ENCODE results near the gene HACD2.

HACD2 gene

DNA sequence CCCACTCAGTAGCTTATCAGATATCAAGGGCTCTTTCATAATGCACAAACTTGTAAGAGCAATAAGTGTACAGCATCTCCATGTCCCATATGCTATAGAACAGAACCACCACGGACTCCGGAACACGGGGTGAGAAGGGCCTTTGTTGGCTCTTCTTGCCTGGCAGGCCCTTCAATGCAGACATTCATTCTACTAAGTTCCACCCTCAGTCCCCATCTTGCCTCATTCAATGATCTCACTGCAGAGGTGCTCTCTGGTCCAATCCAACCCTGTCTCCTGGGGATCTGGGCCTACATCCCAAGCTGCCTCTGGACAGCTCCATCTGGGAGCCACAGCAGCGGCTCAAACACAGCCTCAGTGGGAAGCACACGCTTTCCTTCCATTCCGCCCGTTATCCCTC lies 16.8 kb downstream of the HACD2 start:
- no peak for FAIRE-seq

DNA sequence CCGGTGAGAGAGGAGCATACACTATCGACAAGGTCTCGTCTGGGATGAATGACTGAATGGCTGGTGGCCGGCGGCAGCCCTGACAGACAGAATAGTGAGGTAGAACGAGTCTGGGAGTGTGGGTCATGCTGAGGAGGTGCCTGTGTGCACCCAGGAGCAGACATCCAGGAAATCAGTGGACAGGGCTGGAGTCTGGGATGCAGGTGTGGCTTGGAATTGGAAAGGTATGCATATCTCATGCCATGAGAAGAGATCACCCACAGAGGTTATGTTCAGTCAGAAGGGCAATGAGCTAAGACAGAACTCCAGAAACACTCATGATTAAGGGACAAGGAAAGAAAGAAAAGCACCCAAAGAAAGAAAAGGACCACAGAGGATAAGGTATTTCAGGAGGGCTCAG lies 20.8 kb downstream of the HACD2 start:
- FAIRE-seq = no peak

DNA sequence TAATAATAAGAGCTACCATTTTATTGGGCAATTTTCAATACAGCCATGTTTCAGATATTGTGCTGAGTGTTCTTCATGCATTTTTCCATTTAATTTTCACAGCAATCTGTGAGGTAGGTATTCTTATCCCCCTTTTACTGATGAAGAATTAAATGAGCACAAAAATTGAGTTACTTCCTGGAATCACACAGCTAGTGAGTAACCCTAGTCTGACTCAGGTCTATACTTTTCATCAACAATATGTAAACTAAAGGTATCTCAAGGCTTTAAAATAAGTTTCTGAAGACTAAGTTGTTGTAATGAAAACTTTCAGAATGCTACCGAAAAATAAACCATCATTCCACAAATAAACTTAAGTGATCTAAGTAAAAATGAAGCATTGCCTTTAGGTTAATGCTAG lies 22.3 kb downstream of the HACD2 start:
- no peak for FAIRE-seq

DNA sequence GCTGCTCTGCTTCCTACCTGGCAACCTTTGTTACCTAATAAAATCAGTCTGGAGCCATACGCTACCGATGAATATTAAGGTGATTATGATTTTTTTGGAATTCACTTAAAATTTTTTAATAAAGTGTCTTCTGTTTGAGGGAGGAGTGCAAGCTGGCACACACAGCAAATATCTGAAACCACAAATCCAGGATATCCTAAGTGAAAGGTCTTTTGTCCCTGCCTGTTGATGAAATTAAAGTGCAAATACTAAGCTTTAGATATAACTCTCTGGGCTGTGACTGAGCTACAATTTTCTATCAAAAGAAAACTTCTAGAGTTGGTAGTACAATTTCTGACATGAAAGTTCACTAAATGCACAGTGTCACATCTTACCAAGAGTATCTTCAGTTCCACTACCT lies 23.7 kb downstream of the HACD2 start:
- FAIRE-seq = no peak

DNA sequence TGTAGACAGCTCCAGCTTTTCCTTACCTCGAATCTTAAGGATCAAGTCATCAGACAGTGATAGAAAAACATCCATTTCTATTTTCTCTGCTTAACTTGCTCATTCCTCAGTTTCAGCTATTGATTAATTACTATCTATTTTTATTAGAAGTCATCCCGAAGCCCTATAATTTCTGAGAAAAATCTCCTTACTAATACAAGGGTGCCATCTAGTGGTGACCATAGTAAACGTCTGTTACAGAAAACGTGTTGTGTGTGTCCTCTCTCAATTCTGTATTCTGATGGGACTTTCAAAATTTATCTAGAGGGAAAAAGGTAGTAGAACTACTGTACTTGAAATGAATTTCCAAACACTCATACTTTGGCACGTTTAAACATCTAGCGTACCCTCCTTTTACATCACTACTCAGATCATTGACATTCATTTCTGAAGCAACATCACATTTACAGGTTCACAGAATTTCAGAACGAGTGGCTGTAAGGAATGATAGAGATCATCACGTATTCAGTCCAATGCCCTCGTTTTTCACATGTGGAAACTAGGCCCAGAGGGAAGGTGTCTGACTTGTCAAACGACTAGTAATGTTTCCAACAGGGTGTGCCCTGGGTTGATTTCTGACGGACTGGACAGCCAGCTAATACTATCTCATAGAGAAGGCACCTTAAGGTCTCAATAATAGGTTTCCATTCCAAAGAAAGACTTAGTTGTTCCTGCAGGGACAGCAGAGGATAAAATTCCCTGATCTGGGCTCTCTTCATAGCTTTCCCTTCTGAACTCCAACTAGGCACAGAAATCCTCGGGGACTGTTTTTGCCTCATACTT lies 25.6 kb downstream of the HACD2 start:
- FAIRE-seq = peak; percentile 92

DNA sequence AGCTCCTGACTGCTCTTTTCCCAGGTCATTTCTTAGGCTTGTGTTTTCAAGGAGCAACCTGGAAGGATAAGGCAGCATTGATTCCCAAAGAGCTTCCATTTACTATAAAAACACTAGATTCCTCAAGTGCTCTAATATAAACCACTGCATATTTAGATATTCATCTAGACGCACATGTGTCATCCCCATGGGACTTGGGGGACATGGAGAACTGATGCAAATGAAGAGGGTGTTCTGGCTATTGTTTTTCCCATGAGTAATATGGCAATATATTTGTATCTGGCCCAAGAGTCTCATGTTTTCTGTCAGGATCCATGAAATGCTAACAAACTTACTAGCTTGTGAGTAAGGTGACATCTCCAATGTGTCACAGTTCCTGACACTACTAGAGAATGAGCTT lies 31.3 kb downstream of the HACD2 start:
- FAIRE-seq = no peak

DNA sequence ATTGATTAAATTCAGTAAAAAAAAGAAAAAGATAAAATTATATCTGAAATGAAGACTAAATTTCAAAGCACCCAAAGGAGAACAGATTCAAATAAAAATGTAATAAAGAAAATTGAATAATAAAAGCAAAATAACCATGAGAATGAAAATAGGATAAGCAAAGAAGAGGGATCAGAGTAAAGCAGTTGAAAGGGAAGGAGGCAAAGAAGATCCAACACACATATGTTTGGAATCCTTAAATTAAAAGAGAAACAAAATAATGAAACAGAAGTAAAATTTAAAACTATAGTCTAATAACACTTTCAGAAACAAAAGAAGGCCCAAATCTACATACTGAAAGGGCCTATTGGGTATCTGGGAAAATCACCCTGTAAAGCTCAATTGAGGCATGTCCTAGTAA lies 32.1 kb downstream of the HACD2 start:
- no peak for FAIRE-seq

DNA sequence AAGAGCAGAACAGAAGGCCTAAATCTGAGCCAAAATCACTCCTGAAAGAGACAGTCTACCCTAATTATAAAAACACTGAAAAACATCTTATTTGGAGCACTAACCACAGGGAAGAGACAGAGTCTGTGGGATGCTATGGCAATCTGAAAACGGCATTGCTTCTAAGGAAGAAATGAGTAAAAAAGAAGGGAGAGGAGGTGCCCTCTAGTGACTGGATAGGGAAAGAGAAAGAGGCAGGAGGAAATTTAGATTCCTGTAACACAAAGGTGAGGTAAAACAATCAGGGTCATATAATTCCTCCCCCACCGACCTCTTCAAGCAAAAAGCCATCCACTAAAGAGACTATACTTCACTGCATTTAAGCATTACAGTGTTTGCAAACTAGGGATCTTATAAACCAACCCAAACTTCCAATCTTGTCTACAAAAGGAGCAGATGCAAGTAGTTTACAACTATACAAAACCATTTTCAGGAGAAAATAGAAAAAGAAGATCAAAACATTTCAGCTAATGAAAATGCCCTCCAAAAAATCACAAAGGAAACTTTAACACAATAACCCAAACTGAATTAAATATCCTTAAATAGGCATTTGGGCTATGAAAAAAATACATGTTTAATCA lies 32.6 kb downstream of the HACD2 start:
- FAIRE-seq = peak; percentile 30

DNA sequence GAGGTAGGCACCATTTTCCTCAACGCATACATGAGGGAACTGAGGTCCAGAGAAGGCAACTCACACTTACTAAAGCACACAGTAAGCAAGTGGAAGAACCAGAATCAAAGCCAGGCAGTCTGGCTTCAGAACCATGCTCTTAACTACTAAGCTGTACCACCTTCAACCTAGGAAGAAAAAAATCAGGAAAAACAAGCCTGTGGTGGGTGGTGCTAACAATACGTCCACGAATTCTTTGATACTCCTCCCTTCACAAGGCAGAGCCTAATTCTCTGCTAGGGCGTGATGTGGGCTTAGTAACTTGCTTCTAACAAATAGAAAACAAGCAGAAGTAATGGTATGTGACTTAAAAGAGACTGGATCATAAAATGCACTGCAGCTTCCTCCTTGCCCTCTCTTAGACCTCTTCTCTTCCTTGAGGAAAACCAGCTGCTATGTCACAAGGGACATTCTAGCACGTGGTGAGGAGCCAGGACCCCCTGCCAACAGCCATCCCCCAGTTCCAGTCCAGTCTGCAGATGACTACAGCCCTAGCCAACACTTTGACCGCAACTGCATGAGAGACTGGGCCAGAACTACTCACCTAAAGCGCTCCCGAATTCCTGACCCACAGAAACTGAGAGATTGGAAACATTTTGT lies 36.9 kb downstream of the HACD2 start:
- FAIRE-seq = no peak

DNA sequence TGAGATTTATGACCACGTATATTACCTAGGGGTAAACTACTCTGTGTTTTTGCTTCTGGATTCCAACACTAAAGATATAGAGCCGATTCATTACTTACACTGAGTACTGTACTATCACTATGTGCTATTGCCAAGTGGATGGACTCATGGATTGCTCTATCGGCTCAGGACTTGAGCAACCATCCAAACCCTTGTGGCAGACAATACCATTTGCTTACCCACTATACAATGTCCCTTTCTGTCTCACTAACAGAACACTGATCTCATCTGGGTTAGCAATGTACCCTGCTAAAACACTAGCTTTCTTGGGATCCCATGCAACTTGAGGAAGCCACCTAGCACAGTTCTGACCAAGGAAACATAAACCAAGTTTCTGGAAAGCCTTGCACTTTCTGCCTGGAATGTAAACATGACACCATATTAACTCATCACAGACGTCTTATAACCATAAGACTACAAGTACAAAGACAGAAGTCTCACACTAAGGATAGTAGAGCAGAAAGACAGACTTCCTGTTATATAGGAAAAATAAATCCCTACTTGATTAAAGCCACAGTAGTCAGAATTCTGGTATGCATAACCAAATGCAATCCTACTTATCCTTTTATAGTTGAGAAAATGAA lies 38.6 kb downstream of the HACD2 start:
- FAIRE-seq = no peak

DNA sequence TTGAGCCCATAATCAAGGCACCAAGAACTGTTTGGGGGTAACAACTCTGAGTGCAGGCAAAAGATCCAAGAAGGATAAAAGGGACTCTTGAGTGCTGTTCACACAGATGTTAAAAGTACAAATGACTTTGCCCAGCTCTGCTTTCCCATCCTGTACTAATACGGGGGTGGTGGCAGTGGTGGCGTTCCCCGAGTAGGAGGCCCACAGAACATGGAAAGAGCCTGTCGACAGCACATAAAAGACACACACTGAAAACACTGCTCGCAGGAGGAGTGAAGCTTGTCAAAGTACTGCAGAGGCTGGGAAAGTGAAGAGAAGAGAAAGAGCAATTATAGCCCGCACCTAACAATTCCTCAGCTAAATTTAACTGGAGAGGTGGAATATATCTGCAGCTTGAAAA lies 40.9 kb downstream of the HACD2 start:
- no peak for FAIRE-seq

DNA sequence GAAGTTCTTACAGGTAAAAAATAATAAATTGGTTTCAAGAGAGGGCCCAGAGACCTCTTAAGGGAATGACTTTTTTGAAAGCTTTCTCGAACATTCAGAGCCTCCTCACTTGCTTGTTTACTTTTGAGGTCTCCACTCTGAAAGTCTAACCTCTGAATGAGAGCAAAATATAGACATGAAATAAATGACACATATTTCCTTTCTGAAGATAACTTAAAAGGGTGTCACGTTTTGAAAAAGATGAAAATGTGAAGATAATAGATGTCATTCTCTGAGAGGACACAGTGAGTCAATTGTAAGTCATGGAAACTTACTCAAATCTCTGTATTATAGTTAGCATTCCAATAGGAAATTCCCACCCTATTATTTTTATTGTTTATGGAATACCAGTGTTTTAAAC lies 44.6 kb downstream of the HACD2 start:
- no peak for FAIRE-seq

DNA sequence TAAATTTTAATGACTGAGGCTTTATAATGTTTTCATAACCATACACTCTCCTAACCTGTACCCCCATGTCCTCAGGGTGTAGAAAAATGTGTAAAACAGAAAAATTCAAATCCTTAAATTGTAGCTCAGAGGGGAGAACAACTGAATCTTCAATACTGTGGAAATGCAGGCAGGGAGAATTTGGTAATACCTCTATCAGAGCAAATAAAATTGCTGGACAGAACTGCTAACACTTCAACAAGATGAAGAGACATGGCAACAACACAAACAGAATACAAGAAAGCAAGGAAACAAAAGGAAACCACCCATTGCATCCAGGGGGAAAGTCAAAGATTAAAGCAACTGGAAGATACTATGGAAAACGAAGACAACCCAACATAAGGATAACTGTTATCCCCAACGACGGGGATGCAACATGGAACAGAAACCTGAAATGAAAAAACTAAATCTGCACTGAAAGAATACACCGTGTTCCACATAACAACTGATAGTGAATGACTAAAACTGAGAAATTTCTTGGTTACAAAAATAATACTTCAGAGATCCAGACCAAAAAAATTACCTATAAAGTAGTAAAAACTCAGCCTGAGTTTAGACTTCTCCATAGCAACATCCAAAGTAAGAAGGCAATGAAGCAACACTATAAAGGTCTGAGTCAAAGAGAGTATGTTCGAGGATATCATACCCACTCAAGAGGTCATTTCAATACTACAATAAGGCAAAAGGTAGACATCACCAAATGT lies 48.5 kb downstream of the HACD2 start:
- no peak for FAIRE-seq

DNA sequence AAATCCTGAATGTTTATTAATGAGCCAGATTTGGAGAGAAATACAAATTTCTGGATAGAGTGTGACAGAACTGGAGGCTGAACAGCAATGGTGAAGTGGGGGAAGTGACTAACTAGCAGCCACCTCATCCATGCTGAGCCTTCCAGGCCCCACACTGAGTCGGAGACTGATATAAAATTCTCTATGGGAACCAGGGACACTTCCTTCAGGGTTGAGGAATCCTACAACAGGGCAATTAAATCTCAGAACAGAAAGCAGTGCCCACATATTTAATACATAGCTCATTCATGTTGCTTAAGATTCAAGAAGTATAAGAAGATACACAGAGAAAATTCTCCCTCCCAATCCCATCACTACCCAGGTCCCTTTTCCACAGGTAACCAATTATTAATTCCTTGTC lies 49.3 kb downstream of the HACD2 start:
- FAIRE-seq = no peak

DNA sequence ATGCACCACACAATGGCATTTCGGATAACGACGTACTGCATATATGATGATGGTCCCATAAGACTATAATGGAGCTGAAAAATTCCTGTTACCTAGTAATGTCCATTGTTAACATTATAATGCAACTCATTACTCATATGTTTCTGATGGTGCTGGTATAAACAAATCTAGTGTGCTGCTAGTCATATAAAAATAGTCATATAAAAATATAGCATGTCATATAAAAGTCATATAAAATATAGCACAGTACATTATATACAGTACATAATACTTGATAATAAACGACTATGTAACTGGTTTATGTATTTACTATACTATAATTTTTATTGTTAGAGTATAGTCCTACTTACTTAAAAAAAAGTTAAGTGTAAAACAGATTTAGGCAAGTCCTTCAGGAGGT lies 50.6 kb downstream of the HACD2 start:
- no peak for FAIRE-seq

DNA sequence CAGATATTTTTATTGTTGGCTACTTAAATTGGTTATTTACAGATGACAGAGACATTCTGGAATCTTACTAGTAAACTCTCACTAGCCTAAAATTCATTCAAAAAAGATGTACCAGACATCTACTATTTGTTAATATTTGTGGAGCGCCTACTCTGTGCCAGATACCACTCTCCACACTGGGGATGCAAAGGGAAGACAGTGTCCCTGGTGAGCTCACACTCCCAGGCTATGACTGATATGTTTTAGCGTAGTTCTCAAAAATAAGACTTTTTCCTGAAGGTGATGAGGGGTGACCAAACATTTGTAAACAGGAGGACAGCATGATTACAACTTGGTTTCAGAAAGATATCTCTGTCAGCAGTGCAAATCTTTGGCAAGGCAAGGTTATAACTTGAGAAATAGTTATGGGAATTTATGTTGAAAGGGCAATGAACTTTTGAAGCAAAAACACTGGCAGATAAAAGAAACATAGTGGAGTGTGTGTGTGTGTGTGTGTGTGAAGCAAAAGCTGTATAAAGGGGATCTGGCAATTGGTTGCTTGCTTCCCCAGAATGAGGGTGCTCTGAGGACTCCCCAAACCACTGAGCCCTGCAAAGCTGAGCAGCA lies 51.2 kb downstream of the HACD2 start:
- no peak for FAIRE-seq

DNA sequence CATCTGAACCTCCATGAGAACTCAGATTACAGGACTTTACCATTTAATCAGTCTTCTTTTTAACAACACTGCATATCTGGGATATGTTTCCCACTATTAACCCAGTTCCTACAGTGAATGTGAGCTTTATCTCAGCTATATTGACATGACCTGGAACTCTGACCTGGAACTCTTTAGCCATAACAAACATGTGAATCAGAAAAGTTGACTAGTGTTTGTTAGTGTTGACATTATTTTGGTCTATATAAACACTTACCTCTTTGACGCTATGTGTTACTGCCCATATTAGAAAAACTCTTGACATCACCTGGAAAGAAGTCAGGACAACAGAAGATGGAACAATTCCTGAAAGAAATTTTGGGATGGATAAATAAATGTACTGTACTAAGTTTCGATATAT lies 56.7 kb downstream of the HACD2 start:
- FAIRE-seq = no peak

DNA sequence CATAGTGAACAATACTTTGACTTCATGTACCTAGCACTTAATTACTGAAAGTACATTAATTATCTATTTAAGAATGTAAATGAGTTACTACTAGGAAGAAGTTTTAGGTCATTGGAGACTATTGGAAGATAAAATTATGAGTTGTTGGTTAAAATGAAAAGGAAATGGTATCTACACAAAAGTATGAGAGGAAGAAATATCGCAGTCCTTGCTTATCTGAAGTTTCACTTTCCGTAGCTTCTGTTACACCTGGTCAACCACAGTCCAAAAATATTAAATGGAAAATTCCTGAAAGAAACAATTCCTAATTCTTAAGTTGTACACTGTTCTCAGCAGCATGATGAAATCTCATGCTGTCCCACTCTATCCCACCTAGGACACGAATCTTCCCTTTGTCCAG lies 57.8 kb downstream of the HACD2 start:
- FAIRE-seq = no peak

DNA sequence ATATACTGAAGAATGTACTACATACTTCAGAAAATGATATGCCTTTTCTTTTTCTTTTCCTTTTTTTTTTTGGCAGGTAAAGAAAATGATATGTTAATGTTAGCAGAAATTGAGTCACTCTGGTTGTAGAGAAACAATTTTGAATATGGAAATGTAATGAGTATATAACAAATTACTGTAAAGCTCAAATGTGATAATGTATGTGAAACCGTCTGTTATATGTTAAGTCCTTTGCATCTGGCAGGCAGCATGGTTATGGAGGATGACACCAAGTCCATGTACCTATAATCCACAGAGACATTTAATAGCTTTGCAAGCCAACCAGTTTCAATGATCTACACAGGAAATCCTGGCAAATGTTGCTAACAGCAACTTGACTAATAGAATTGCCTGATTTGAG lies 58.4 kb downstream of the HACD2 start:
- FAIRE-seq = no peak

DNA sequence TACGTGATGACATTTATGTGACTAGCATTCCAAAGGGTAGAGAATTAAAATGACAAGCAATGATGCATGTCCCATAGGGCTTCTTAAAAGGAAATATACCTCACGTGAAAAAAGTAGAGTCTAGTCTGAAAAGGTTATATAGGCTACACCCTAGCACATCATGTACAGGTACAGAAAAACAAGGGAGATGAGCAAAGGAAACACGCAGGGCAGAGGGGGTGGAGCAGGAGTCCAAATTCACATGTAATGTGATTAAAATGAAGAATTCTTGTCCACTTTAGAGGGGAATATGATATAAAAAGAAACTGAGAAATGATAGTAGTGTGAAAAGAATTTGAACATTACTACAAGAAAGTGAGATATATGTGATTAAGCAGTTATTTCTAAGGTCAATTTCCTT lies 59.4 kb downstream of the HACD2 start:
- no peak for FAIRE-seq

DNA sequence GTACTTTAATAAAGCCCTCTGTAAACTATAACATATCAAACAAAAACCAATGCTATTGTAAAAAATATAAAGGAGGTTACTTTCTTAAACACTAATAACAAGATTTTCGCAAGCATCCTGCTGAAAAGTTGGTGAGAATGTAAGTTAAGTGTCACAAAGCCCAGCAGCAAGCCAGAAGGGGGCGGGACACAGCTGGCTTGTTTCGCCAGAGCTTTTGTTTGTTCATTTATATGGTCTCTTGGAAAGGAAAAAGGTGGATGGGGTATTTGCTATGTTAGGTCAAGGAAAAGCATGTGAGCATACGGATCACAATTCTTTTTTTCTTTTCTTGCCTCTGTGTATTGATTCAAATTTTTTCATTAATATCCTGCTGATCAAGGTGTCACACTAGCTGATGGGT lies 59.9 kb downstream of the HACD2 start:
- FAIRE-seq = no peak

DNA sequence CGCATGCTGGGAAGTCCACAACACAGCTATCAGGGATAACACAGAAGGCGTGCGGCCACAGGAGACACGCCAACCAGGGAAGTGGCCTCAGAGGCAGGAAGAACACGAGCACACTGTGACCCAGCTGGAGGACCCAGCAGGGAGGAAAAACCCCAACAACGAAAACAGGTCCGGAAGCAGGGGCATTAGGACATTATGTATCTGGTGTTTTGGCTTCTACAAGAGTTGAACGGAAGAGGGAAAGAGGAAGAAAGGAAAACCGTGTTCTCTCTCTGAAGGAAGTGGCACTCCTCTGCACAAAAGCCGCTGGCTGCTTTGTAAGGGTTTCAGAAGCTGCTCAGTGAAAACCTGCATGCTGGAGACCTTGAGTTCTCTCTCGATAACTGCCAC lies 61.8 kb downstream of the HACD2 start:
- FAIRE-seq = no peak
